ENCODE measurements around the gene PSMB7.

PSMB7 gene

DNA sequence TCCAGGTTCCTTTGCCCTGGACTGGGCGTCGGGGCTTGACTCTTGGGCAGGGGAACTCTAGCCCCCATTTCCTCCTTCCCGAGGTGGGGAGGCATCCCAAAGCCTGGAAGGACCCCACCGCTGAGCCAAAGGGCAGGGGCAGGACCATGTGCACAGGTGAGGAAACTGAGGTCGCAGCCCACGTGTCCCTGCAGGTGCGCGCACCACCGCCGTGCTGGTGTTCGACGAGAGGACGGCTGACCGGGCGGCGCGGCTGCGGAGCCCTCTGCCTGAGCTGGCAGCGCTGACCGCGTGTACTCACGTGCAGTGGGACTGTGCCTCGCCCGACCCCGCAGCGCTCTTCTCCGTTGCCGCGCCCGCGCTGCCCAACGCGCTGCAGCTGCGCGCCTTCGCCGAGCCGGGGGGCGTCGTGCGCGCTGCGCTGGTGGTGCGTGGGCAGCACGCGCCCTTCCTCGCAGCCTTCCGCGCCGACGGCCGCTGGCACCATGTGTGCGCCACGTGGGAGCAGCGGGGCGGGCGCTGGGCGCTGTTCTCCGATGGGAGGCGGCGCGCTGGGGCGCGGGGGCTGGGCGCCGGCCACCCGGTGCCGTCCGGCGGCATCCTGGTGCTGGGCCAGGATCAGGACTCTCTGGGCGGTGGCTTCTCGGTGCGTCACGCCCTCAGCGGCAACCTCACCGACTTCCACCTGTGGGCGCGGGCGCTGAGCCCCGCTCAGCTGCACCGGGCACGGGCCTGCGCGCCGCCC, 37.8 kb upstream of the PSMB7 start:
- H3K9ac ChIP-seq (ENCODE audit: low read length): no peak overlapping the region
- peaks cover 2% of the 10 kb centered on the region; the same call in 1 of the 2 replicates for H3K9me3 ChIP-seq (ENCODE audit: control insufficient read depth, insufficient read depth, low read depth, low read length)
- H3K36me3 ChIP-seq (ENCODE audit: control insufficient read depth, insufficient read depth, low read length): no peaks in the 10 kb centered on the region
- H3K4me3 ChIP-seq (ENCODE audit: low read depth, low read length): peak overlapping the region; percentile 46
- peaks cover 41% of the 10 kb centered on the region for H3K27me3 ChIP-seq (ENCODE audit: control insufficient read depth, insufficient read depth, low read length)
- H3K4me1 ChIP-seq (ENCODE audit: control insufficient read depth, insufficient read depth, low read length): peaks cover 24% of the 10 kb centered on the region
- H3K27ac ChIP-seq (ENCODE audit: low read depth, low read length): no peak overlapping the region

DNA sequence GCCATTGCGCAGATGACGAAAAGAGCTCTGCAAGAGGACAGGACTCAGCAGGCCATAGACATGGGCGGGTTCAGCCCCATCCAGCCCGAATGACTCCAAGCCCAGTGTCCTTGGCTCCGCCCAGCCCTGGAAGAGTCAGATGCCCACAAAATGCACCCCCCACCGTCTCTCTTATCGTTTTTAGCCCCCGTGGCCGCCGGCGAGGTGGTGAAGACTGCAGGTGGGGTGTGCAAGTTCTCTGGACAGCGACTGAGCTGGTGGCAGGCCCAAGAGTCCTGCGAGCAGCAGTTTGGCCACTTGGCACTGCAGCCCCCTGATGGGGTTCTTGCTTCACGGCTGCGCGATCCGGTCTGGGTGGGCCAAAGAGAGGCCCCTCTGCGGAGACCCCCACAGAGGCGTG, 37.1 kb upstream of the PSMB7 start:
- H3K36me3 ChIP-seq (ENCODE audit: control insufficient read depth, insufficient read depth, low read length): no peaks in the 10 kb centered on the region
- H3K9ac ChIP-seq (ENCODE audit: low read length): no peak overlapping the region
- no peak overlapping the region for H3K27ac ChIP-seq (ENCODE audit: low read depth, low read length)
- H3K9me3 ChIP-seq (ENCODE audit: control insufficient read depth, insufficient read depth, low read depth, low read length): peaks cover 2% of the 10 kb centered on the region; the same call in 1 of the 2 replicates
- H3K4me1 ChIP-seq (ENCODE audit: control insufficient read depth, insufficient read depth, low read length): peaks cover 24% of the 10 kb centered on the region
- no peak overlapping the region for H3K4me3 ChIP-seq (ENCODE audit: low read depth, low read length)
- H3K27me3 ChIP-seq (ENCODE audit: control insufficient read depth, insufficient read depth, low read length): peaks cover 41% of the 10 kb centered on the region

DNA sequence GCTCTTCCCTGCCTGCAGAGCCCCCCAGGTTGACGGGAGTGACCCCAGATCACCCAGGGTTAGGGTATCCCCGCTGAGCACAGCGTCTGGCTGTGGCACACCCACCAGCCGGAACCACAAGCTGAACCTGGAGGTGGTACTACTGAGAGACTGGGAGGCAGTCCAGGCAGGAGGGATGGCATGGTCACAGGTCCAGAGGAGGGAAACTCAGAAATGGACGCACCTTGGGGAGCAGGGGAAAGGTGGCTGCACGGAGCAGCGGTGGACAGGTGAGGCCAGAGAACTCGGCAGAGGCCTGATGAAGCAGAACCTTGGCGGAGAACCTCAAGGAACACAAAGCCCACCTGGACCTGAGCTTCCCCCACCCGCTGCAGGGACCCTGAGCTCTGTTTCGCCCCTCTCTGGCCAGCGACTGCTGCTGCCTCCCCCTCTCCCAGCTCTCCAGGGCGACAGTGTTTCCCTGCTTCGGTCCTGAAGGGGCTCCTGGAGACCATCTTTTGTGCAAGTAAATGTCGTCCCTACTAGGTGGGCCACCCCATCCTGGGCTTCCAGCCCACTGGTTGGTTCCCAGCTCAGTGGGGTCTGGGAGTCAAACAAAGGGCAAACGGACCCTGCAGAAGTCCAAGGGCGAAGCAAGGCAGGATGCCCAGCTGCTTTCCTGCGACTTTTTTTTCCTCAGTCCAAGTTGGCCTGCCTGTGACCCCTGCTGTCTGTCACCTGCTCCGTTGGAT, 35.9 kb upstream of the PSMB7 start:
- Histone ChIP-seq H3K27me3 (ENCODE audit: control insufficient read depth, insufficient read depth, low read length) (peaks cover 41% of the 10 kb centered on the region), H3K9ac (ENCODE audit: low read length) (no peak overlapping the region), H3K36me3 (ENCODE audit: control insufficient read depth, insufficient read depth, low read length) (no peaks in the 10 kb centered on the region), H3K9me3 (ENCODE audit: control insufficient read depth, insufficient read depth, low read depth, low read length) (peaks cover 2% of the 10 kb centered on the region; the same call in 1 of the 2 replicates), H3K4me1 (ENCODE audit: control insufficient read depth, insufficient read depth, low read length) (peaks cover 14% of the 10 kb centered on the region), H3K4me3 (ENCODE audit: low read depth, low read length) (peak overlapping the region; percentile 60), H3K27ac (ENCODE audit: low read depth, low read length) (no peak overlapping the region)

DNA sequence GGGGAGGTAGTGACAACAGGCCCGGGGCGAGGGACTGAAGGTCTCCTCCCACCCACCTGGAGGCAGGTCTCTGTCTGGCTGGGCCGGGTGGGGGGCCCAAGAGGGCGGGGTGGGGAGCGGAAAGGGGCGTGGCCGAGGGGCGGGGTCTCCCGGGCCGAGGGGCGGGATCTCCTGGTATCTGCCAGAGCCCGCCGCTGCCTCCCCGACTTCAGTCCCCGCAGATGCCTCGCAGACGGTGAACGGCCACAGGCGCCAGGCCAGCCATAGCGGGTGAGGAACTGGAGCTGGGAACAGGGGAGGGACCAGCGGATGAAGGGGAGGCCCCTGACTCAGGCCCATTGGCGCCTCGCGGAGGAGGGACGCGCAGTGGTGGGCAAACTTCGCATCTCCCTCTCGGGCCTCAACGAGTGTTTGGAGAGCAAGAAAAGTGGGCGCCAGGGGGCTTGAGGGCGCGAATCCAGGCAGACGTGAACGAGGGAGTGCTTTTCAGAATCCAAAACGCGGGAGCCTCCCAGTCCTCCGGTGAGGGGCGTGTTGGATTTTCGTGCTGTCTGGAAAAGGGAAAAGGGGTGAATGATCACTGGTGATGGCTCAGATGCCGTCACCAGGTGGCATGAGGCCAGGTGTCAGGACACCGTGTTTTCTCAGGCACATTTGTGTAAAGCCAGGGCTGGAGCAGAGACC, 35.1 kb upstream of the PSMB7 start, which contains the start of gene ADGRD2:
TSS of gene ADGRD2 (plus strand) at position 211 of the 684 bp plus-strand sequence. CDS start 1,216 bp downstream, outside the sequence.
- H3K9me3 ChIP-seq (ENCODE audit: control insufficient read depth, insufficient read depth, low read depth, low read length): peaks cover 2% of the 10 kb centered on the region; the same call in 1 of the 2 replicates
- peak within 1 kb of the TSS; percentile 60 for H3K4me3 ChIP-seq (ENCODE audit: low read depth, low read length)
- no peaks in the 10 kb centered on the region for H3K36me3 ChIP-seq (ENCODE audit: control insufficient read depth, insufficient read depth, low read length)
- no peak within 1 kb of the TSS for H3K9ac ChIP-seq (ENCODE audit: low read length)
- H3K27ac ChIP-seq (ENCODE audit: low read depth, low read length): no peak within 1 kb of the TSS
- peaks cover 41% of the 10 kb centered on the region for H3K27me3 ChIP-seq (ENCODE audit: control insufficient read depth, insufficient read depth, low read length)
- H3K4me1 ChIP-seq (ENCODE audit: control insufficient read depth, insufficient read depth, low read length): peaks cover 14% of the 10 kb centered on the region

DNA sequence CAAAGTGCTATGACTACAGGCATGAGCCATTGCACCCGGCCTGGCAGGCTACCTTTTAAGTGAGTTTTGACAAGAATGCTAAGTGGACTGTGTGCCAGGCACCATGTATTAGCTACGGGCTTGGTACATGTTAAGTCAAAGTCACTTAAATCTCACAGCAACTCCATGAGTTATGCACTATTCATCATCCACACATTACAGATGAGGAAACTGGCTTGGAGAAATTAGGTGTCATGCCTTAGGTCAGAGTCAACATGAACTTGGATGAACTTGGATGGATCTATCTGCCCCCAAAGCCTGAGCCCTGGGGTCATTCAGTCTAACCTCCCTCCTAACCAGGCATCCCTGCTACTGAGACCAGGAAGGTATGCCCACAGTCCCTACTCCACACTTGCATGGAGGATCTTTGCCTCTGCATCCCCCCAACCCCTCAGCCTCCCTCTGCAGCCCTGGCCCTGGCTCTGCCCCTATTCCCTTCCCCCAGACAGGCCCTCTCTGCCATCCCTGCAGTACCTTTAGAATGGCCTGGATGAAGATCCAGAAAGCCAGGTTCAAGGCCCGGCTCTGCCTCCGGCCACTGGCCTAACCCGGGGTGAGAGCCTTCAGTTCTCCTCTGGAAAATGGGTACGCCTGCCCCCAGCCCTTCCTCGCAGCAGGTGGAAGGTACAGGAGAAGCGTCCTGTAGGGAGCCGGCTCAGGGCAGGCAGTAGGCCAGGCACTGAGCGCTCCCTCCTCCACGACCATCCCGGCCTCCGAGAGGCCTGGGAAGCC, 34.3 kb upstream of the PSMB7 start:
- H3K4me3 ChIP-seq (ENCODE audit: low read depth, low read length): no peak overlapping the region

DNA sequence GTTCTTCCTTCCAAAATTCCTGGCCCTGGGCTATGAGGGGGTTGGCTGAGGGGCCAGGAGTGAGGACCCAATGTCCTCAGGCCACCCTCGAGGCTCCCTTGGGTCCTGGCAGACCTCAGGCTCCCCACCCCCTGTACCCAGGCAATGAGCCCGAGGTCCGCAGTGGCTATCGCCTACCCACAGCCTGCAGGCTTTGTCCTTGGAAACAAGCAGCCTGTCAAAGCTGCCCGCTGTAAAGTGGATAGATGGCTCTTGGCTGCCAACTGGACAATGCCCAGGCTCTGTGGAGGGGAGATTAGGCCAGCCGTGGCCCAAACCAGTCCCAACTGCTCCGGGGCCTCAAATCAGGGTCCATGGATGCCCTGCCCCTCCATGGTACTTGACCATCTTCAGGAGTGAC, 32.8 kb upstream of the PSMB7 start:
- Histone ChIP-seq H3K4me3 (ENCODE audit: low read depth, low read length) (no peak overlapping the region), H3K27me3 (ENCODE audit: control insufficient read depth, insufficient read depth, low read length) (peaks cover 27% of the 10 kb centered on the region), H3K27ac (ENCODE audit: low read depth, low read length) (no peak overlapping the region), H3K4me1 (ENCODE audit: control insufficient read depth, insufficient read depth, low read length) (peaks cover 14% of the 10 kb centered on the region), H3K36me3 (ENCODE audit: control insufficient read depth, insufficient read depth, low read length) (no peaks in the 10 kb centered on the region), H3K9me3 (ENCODE audit: control insufficient read depth, insufficient read depth, low read depth, low read length) (peaks cover 2% of the 10 kb centered on the region; the same call in 1 of the 2 replicates), H3K9ac (ENCODE audit: low read length) (no peak overlapping the region)

More for the DNA sequence above, 34.3 kb upstream of the PSMB7 start:
- Histone ChIP-seq H3K9ac (ENCODE audit: low read length) (no peak overlapping the region), H3K36me3 (ENCODE audit: control insufficient read depth, insufficient read depth, low read length) (no peaks in the 10 kb centered on the region), H3K27ac (ENCODE audit: low read depth, low read length) (no peak overlapping the region), H3K27me3 (ENCODE audit: control insufficient read depth, insufficient read depth, low read length) (peaks cover 41% of the 10 kb centered on the region), H3K4me1 (ENCODE audit: control insufficient read depth, insufficient read depth, low read length) (peaks cover 14% of the 10 kb centered on the region), H3K9me3 (ENCODE audit: control insufficient read depth, insufficient read depth, low read depth, low read length) (peaks cover 2% of the 10 kb centered on the region; the same call in 1 of the 2 replicates)

DNA sequence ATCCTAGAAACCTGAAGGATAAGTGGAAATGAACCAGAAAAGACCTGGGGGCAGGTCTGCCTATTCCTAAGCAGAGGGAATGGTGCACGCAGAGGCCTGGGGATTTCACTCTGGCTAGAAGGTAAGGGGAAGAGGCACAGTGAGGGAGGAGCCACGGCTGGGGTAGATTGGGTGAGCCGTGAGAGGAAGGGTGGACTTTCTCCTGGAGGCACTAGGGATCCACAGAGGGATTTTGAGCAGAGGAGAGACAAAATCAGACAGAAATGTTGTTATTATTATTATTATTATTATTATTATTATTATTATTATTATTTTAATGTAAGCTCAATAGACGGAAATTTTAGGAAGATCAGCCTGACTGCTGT, 32.0 kb upstream of the PSMB7 start:
- 0 out of 2 replicates have a peak, but pooled peaks cover 2% of the 10 kb centered on the region for H3K9me3 ChIP-seq (ENCODE audit: control insufficient read depth, insufficient read depth, low read depth, low read length)
- no peak overlapping the region for H3K9ac ChIP-seq (ENCODE audit: low read length)
- H3K27me3 ChIP-seq (ENCODE audit: control insufficient read depth, insufficient read depth, low read length): peaks cover 20% of the 10 kb centered on the region
- no peaks in the 10 kb centered on the region for H3K36me3 ChIP-seq (ENCODE audit: control insufficient read depth, insufficient read depth, low read length)
- no peak overlapping the region for H3K4me3 ChIP-seq (ENCODE audit: low read depth, low read length)
- H3K4me1 ChIP-seq (ENCODE audit: control insufficient read depth, insufficient read depth, low read length): peaks cover 14% of the 10 kb centered on the region
- H3K27ac ChIP-seq (ENCODE audit: low read depth, low read length): no peak overlapping the region

DNA sequence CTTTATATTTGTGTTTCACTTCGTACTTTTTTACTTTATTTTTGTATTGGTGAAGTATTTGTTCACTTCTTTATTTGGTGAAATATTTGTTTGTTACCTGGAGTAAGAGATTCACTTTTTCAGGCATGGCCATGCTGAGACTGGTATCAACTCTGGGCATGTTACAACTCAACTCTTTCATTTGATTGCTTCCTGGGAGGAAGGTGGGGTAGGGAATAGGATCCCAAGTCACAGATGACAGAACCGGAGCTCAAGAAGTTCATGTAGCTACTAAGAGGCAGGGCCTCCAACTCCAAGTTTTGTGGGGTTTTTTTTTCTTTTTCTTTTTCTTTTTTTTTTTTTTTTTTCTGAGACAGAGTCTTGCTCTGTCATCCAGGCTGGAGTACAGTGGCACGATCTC, 28.9 kb upstream of the PSMB7 start:
- Histone ChIP-seq H3K9me3 (ENCODE audit: control insufficient read depth, insufficient read depth, low read depth, low read length) (0 out of 2 replicates have a peak, but pooled peaks cover 3% of the 10 kb centered on the region), H3K27ac (ENCODE audit: low read depth, low read length) (no peak overlapping the region), H3K36me3 (ENCODE audit: control insufficient read depth, insufficient read depth, low read length) (no peaks in the 10 kb centered on the region), H3K4me3 (ENCODE audit: low read depth, low read length) (no peak overlapping the region), H3K27me3 (ENCODE audit: control insufficient read depth, insufficient read depth, low read length) (no peaks in the 10 kb centered on the region), H3K4me1 (ENCODE audit: control insufficient read depth, insufficient read depth, low read length) (no peaks in the 10 kb centered on the region), H3K9ac (ENCODE audit: low read length) (no peak overlapping the region)

DNA sequence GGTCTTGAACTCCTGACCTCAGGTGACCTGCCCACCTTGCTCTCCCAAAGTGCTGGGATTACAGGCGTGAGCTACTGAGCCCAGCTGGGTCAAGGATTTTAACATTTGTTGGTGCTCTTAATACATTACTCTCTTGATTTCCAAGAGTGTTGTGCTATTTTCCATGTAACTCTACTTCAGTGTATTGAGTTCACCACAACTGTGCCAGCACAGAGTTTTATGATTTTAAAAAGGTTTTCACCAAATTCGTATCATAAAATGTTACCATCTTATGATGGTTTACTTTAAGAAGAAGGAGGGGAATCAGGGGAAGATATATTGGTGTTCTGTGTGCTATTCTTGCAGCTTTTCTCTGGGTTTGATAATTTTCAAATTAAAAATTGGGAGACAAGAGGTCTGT, 28.4 kb upstream of the PSMB7 start:
- no peak overlapping the region for H3K27ac ChIP-seq (ENCODE audit: low read depth, low read length)
- H3K36me3 ChIP-seq (ENCODE audit: control insufficient read depth, insufficient read depth, low read length): no peaks in the 10 kb centered on the region
- no peak overlapping the region for H3K9ac ChIP-seq (ENCODE audit: low read length)

DNA sequence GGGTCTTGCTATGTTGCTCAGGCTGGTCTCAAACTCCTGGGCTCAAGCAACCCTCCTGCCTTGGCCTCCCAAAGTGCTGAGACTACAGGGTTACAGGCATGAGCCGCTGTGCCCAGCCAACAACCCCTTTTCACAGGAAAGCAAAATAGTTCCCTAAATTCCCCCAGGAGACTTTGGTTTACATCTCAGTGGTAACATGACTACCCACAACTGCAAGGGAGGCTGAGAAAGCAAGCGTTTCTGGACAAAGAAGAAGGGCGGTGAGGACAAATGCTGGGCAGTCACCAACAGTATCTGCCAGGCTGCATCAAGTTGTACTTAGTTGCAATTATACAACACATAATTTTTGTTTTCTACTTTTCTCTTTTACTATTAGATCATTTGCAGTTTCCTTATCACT, 27.6 kb upstream of the PSMB7 start:
- H3K27ac ChIP-seq (ENCODE audit: low read depth, low read length): no peak overlapping the region
- no peaks in the 10 kb centered on the region for H3K36me3 ChIP-seq (ENCODE audit: control insufficient read depth, insufficient read depth, low read length)
- 0 out of 2 replicates have a peak, but pooled peaks cover 3% of the 10 kb centered on the region for H3K9me3 ChIP-seq (ENCODE audit: control insufficient read depth, insufficient read depth, low read depth, low read length)
- H3K4me3 ChIP-seq (ENCODE audit: low read depth, low read length): no peak overlapping the region
- no peaks in the 10 kb centered on the region for H3K27me3 ChIP-seq (ENCODE audit: control insufficient read depth, insufficient read depth, low read length)
- no peaks in the 10 kb centered on the region for H3K4me1 ChIP-seq (ENCODE audit: control insufficient read depth, insufficient read depth, low read length)
- H3K9ac ChIP-seq (ENCODE audit: low read length): no peak overlapping the region

More for the DNA sequence above, 28.4 kb upstream of the PSMB7 start:
- no peak overlapping the region for H3K4me3 ChIP-seq (ENCODE audit: low read depth, low read length)
- 0 out of 2 replicates have a peak, but pooled peaks cover 3% of the 10 kb centered on the region for H3K9me3 ChIP-seq (ENCODE audit: control insufficient read depth, insufficient read depth, low read depth, low read length)
- H3K27me3 ChIP-seq (ENCODE audit: control insufficient read depth, insufficient read depth, low read length): no peaks in the 10 kb centered on the region
- H3K4me1 ChIP-seq (ENCODE audit: control insufficient read depth, insufficient read depth, low read length): no peaks in the 10 kb centered on the region
